ENCODE data around the gene NKX2-8.
"Not testable (repeated sequence)": the region's sequence is repeated elsewhere in the genome, so short reads cannot be mapped to it uniquely, and the experiment has no call there.

The NKX2-8 gene

DNA sequence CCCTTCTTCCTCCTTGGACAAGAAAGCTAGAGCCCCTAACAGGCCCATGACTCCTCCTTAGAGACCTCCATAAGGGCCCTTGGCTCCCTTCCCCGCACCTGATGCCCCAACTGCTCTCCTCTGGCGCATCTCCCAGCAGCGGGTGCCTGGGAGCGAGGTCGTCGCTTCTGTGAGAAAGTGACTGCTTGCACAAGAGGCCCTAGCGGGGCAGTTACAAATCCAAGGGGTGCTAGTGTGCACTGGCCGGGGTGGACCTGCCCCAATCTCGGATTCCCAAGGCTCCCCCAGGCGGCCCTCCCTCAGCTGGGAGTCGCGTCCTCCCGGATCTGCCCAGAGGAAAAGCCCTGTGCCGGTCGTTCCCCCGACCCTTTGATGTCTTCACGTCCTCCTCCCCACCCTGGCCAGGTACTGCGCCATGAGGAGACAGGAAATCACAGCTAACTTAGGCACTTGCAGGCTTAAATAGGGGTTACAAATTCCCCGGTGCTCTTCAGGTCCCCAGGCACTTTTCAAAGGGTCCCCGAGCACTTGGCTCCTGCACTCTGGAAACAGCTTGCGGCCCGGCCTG, 2.8 kb downstream of the NKX2-8 start:
- ATAC-seq: no peak

- ATAC-seq: no peak
Observed at GRCh38 chr14:36579001-36579555, 3.3 kb downstream of the NKX2-8 start.

- ATAC-seq: no peak
Observed at GRCh38 chr14:36570065-36570464, 12.3 kb downstream of the NKX2-8 start.

DNA sequence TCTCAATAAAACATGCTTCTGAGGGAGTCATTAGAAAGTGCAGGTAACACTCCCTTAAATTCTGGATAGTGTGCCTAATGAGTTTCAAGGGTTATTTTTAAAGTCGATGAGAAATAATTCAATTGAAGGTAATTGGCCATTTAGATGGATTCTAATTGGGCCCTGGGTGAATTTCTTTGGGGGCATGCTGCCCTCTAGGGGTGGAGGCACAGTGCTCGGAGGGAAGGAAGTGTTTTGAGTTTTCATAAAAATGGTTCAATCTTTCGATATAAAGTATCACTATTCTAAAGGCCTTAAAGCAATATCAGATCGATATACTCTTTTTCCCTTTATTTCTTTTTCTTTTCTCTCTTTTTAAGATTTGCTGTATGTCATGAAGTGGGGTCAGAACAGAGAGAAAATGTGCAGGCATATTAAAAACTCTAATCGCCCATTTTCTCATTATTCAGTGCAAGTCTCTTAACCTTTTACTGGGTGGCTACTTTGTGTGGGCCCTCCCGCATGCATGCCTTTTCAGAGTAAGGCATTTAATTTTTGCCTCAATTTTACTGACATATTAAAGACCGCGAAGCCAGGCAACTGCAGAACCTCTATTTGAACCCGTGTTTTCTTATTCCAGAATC, 25.5 kb downstream of the NKX2-8 start:
- no peak for ATAC-seq

- ATAC-seq: no peak
Observed at GRCh38 chr14:36555998-36556743, 26.2 kb downstream of the NKX2-8 start.

- no peak for ATAC-seq
Observed at GRCh38 chr14:36553656-36554260, 28.7 kb downstream of the NKX2-8 start.

GRCh38 chr14:36550899-36551298, 31.5 kb downstream of the NKX2-8 start:
- no peak for ATAC-seq

GRCh38 chr14:36544280-36544679, 38.1 kb downstream of the NKX2-8 start:
- ATAC-seq: not testable (repeated sequence)

GRCh38 chr14:36538051-36538450, 44.4 kb downstream of the NKX2-8 start:
- ATAC-seq: no peak

Data from activated CD4-positive, CD25-positive, alpha-beta regulatory T cell treated with anti-CD3 and anti-CD28 coated beads, Interleukin-2, amount 50 U/mL, for 24 hours (primary cell).